ENCODE measurements around the gene TSPAN5.

The TSPAN5 gene

GRCh38 chr4:98516042-98516440 is 142.4 kb downstream of the TSPAN5 start:
- no peak for TF ChIP-seq CTCF (IDR thresholded peaks at IDR 0.05; ENCODE audit: borderline replicate concordance, insufficient read depth, low read depth, low read length)
- H3K4me3 ChIP-seq (ENCODE audit: low read depth, low read length), result no peak overlapping the region

GRCh38 chr4:98515470-98515809 is 143.0 kb downstream of the TSPAN5 start:
- TF ChIP-seq CTCF (IDR thresholded peaks at IDR 0.05; ENCODE audit: borderline replicate concordance, insufficient read depth, low read depth, low read length), result no peak
- H3K4me3 ChIP-seq (ENCODE audit: low read depth, low read length), result no peak overlapping the region

- TF ChIP-seq CTCF (IDR thresholded peaks at IDR 0.05; ENCODE audit: borderline replicate concordance, insufficient read depth, low read depth, low read length), result no peak
Observed at GRCh38 chr4:98514741-98515469, 143.5 kb downstream of the TSPAN5 start.

GRCh38 chr4:98512918-98513317 is 145.5 kb downstream of the TSPAN5 start:
- no peak overlapping the region for H3K4me3 ChIP-seq (ENCODE audit: low read depth, low read length)
- no peak for TF ChIP-seq CTCF (IDR thresholded peaks at IDR 0.05; ENCODE audit: borderline replicate concordance, insufficient read depth, low read depth, low read length)

More at GRCh38 chr4:98514741-98515469, 143.5 kb downstream of the TSPAN5 start:
- no peak overlapping the region for H3K4me3 ChIP-seq (ENCODE audit: low read depth, low read length)

GRCh38 chr4:98510757-98511517 is 147.5 kb downstream of the TSPAN5 start:
- no peak overlapping the region for H3K4me3 ChIP-seq (ENCODE audit: low read depth, low read length)
- no peak for TF ChIP-seq CTCF (IDR thresholded peaks at IDR 0.05; ENCODE audit: borderline replicate concordance, insufficient read depth, low read depth, low read length)

- no peak for TF ChIP-seq CTCF (IDR thresholded peaks at IDR 0.05; ENCODE audit: borderline replicate concordance, insufficient read depth, low read depth, low read length)
- H3K4me3 ChIP-seq (ENCODE audit: low read depth, low read length), result no peak overlapping the region
Observed at GRCh38 chr4:98510340-98510739, 148.1 kb downstream of the TSPAN5 start.

- no peak overlapping the region for H3K4me3 ChIP-seq (ENCODE audit: low read depth, low read length)
- TF ChIP-seq CTCF (IDR thresholded peaks at IDR 0.05; ENCODE audit: borderline replicate concordance, insufficient read depth, low read depth, low read length), result no peak
Observed at GRCh38 chr4:98509721-98510120, 148.7 kb downstream of the TSPAN5 start.

All from GM12875 (cell line).